Fibroblast of villous mesenchyme (primary cell): ENCODE data around the gene USP15. TPM values are rescaled to one million over a fixed set of nuclear protein-coding genes. Genes with fewer than 3 reads are reported as not detected.
"Not testable (repeated sequence)": the region's sequence is repeated elsewhere in the genome, so short reads cannot be mapped to it uniquely, and the experiment has no call there.

ENCODE experiments used
- DNase-seq: peaks from one replicate; pipeline ENCODE4 v3.0.0-alpha.2; 2010; ENCODE audit warnings: low read depth
- H3K4me3 ChIP-seq: 2 replicates; pipeline ENCODE4 v1.5.1; 2011; ENCODE audit warnings: low read depth, mild to moderate bottlenecking, low read length
- total RNA-seq: library from RNA; depleted of rRNA; stranded (reverse); fragments of >200 nt; gene quantifications from 2 replicates; pipeline ENCODE4 v1.2.3, GENCODE V29; 2012
- TF ChIP-seq, protein P1 (sequence below): IDR thresholded peaks from 2 replicates; pipeline ENCODE4 v1.5.1; 2012; ENCODE audit warnings: low read depth, mild to moderate bottlenecking, low read length; ENCODE audit not compliant: insufficient read depth

Gene USP15
- total RNA-seq, 1 donor = 66.1 TPM

DNA sequence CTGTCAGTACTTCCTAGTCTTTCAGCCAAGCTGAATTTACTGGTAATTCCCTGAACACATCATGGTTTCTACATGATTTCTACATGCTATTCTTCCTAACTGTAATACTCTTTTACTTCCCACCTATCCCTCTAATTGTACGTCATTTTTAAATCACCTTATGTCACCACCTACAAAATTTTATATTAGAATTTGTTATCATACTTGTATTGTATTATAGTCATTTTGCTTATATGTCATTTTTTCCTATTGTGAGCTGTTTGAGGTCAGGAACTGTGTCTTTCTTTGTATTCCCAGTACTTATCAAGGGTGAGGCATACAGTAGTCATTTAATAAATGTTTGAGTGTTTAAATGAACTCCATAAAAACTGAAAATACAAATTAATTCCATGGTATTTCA is 86.6 kb downstream of the USP15 start:
- H3K4me3 ChIP-seq = no peak overlapping the region
- TF ChIP-seq, protein P1, sequence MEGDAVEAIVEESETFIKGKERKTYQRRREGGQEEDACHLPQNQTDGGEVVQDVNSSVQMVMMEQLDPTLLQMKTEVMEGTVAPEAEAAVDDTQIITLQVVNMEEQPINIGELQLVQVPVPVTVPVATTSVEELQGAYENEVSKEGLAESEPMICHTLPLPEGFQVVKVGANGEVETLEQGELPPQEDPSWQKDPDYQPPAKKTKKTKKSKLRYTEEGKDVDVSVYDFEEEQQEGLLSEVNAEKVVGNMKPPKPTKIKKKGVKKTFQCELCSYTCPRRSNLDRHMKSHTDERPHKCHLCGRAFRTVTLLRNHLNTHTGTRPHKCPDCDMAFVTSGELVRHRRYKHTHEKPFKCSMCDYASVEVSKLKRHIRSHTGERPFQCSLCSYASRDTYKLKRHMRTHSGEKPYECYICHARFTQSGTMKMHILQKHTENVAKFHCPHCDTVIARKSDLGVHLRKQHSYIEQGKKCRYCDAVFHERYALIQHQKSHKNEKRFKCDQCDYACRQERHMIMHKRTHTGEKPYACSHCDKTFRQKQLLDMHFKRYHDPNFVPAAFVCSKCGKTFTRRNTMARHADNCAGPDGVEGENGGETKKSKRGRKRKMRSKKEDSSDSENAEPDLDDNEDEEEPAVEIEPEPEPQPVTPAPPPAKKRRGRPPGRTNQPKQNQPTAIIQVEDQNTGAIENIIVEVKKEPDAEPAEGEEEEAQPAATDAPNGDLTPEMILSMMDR = no peak
- DNase-seq = no peak

DNA sequence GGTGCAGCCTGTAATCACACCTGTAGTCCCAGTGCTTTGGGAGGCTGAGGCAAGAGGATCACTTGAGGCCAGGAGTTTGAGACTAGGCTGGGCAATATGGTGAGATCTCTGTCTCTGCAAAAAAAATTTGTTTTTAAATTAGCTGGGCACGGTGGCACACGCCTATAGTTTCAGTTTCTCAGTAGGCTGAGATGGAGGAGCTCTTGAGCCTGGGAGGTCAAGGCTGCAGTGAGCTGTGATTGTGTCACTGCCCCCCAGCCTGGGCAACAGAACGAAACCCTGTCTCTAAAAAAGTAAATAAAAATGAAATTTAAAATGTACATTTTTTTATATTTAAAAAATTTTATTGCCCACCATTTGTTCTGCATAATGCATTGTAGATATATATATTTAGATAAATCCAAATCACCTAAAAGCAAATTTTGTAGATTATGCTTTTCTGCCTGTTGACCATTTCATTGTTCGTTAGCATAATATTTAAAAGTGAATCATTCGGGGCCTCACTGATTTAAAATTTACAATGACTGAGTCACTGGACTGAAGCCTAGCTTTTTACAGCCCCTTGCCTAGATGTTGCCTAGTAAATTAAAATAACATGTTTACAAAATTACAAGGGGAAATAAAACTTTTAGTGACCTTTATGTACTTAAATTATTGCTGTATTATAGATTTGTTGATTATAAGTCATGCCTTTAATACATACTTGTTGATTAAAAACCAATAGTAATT is 87.9 kb downstream of the USP15 start:
- H3K4me3 ChIP-seq = no peak overlapping the region
- TF ChIP-seq, protein P1 = no peak
- DNase-seq = peak; percentile 32

DNA sequence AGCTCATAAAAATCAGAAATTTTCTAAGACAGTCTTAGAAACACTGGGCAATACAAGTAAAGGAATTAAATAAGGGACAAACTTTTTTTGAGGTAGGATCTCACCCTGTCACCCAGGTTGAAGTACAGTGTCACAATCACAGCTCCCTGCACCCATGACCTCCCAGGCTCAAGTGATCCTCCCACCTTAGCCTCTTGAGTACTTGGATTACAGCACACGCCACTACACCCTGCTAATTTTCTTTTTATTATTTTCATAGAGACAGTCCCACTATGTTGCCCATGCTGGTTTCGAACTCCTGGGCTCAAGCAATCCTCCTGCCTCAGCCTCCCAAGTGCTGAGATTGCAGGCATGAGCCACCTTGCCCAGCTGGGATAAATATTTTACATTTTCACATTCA is 90.3 kb downstream of the USP15 start:
- no peak for DNase-seq
- no peak overlapping the region for H3K4me3 ChIP-seq
- TF ChIP-seq, protein P1 = no peak

DNA sequence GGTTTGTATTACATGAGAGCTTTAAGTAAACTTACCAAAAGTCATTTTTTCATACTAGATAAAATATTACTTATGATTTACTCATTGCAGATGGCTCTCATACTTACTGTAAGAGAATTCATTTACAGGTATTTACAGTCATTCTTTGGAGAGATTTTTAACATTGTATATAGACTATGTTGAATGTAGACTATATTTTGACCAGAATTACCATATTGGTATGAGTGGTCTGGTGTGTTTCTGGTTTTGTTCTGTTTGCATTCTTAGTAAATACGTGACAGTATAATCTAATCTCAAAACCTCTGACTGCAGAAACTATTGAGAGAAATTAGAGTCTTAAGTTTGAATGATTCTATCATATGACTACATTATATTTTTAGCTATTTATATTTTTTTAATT is 91.1 kb downstream of the USP15 start:
- TF ChIP-seq, protein P1 = no peak
- H3K4me3 ChIP-seq = no peak overlapping the region
- no peak for DNase-seq

DNA sequence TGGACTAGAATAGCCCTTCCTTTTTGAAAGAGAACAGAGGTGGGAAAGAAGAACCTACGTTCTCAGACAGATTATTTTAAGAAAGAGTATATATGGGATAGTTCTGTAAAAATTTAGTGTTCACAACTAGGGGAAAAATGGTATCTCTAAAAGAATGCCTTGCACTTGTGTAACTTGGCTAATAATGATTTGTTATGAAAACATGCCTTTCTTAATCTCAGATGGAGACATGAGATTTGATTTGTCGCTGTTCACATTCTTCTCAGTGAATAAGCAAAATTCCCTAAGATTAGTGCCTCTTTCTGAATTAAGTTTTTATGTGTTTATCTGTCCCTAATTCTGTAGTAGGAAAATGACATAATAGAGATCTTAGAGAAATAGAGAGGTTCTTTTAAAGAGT is 100.8 kb downstream of the USP15 start:
- no peak overlapping the region for H3K4me3 ChIP-seq
- TF ChIP-seq, protein P1 = no peak
- peak; percentile 39 for DNase-seq

DNA sequence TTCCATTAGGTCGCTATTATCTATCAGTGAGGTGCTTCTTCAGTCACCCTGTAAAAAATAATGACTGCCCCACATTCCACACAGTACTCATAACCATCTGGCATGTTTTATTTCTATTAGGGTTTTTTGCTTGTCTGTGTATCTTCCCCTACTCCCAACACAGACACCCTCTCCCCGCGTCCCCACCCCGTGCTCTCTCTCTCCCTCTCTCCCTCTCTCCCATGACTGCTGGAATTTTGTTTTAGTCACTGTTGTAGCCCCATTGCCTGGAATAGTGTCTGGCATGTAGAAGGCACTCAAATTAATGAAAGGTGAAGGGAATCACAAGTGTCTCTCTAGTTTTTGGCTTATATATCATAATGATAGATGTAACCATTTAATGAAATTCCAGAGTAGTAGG is 103.3 kb downstream of the USP15 start:
- no peak overlapping the region for H3K4me3 ChIP-seq
- DNase-seq = no peak
- TF ChIP-seq, protein P1 = no peak

DNA sequence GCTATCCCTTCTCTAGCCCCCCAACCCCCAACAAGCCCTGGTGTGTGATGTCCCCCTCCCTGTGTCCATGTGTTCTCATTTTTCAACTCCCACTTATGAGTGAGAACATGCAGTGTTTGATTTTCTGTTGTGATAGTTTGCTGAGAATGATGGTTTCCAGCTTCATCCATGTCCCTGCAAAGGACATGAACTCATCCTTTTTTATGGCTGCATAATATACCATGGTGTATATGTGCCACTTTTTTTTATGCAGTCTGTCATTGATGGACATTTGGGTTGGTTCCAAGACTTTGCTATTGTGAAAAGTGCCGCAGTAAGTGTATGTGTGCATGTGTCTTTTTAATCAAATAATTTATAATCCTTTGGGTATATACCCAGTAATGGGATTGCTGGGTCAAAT is 104.5 kb downstream of the USP15 start:
- DNase-seq, H3K4me3 ChIP-seq: not testable (repeated sequence)

DNA sequence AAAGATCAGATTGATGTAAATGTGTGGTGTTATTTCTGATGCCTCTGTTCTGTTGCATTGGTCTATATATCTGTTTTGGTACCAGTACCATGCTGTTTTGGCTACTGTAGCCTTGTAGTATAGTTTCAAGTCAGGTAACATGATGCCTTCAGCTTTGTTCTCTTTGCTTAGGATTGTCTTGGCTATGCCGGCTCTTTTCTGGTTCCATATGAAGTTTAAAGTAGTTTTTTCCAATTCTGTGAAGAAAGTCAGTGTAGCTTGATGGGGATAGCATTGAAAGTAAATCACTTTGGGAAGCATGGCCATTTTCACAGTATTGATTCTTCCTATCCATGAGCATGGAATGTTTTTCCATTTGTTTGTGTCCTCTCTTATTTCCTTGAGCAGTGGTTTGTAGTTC is 105.6 kb downstream of the USP15 start:
- H3K4me3 ChIP-seq = not testable (repeated sequence)

DNA sequence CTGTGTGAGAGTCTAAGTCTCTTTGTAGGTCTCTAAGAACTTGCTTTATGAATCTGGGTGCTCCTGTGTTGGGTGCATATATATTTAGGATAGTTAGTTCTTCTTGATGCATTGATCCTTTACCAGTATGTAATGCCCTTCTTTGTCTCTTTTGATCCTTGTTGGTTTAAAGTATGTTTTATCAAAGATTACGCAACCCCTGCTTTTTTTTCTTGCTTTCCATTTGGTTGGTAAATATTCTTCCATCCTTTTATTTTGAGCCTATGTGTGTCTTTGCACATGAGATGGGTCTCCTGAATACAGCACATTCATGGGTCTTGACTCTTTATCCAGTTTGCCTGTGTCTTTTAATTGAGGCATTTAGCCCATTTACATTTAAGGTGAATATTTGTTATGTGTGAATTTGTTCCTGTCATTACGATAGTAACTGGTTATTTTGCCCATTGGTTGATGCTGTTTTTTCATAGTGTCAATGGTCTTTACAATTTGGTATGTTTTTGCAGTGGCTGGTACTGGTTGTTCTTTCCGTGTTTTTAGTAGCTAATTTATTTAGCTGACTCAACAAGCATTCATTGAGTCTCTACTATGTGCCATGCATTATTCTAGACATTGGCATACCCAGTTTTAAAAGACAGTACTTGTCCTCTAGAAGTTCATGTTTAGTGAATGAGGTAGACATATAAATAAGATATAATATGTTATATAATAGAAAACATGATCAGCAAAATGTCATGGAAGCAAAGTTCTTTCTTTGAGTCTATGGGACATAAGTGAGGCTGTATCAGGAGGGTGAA is 108.4 kb downstream of the USP15 start:
- not testable (repeated sequence) for DNase-seq, H3K4me3 ChIP-seq

More for the DNA sequence above, 105.6 kb downstream of the USP15 start:
- not testable (repeated sequence) for DNase-seq
